ENCODE results near the gene ACIN1. TPM values are rescaled to one million over a fixed set of nuclear protein-coding genes. Genes with fewer than 3 reads are reported as not detected.

The ACIN1 gene
- 69.7 and 83.0 TPM in 2 replicates for total RNA-seq (2014; rRNA removed; shearing (Covaris generic))
- 68.6 and 75.8 TPM in 2 replicates for polyA plus RNA-seq (2015; cell fraction: cytosol; rRNA removed)
- 727 and 884 TPM in 2 replicates for polyA plus RNA-seq (2015; cell fraction: nucleus; rRNA removed)

GRCh38 chr14:23094666-23095195 lies at the start of gene ACIN1:
Gene ACIN1 (minus strand): TSS chr14:23095136. CDS start chr14:23095112, 24 bp downstream.
- in situ Hi-C loops (cut with HindIII; ENCODE audit: low pct_unique_long_range_greater_than_20kb, low sequenced_read_pairs), result no loop called here
- peak; percentile 87 for DNase-seq (ENCODE audit: low read depth, low spot score)

- no peak for DNase-seq (ENCODE audit: low read depth, low spot score)
- in situ Hi-C loops (cut with HindIII; ENCODE audit: low pct_unique_long_range_greater_than_20kb, low sequenced_read_pairs), result no loop called here
These were observed 49.0 kb upstream of the ACIN1 start for GRCh38 chr14:23143911-23144310.

- in situ Hi-C loops (cut with HindIII; ENCODE audit: low pct_unique_long_range_greater_than_20kb, low sequenced_read_pairs), result no loop called here
- DNase-seq (ENCODE audit: low read depth, low spot score), result no peak
These were observed 47.9 kb upstream of the ACIN1 start for GRCh38 chr14:23142826-23143225.

GRCh38 chr14:23141706-23142444 lies 46.9 kb upstream of the ACIN1 start:
- in situ Hi-C loops (cut with HindIII; ENCODE audit: low pct_unique_long_range_greater_than_20kb, low sequenced_read_pairs), result no loop called here
- DNase-seq (ENCODE audit: low read depth, low spot score), result peak; percentile 95

- no peak for DNase-seq (ENCODE audit: low read depth, low spot score)
- in situ Hi-C loops (cut with HindIII; ENCODE audit: low pct_unique_long_range_greater_than_20kb, low sequenced_read_pairs), result no loop called here
These were observed 45.4 kb upstream of the ACIN1 start for GRCh38 chr14:23140371-23140770.

- in situ Hi-C loops (cut with HindIII; ENCODE audit: low pct_unique_long_range_greater_than_20kb, low sequenced_read_pairs), result no loop called here
- DNase-seq (ENCODE audit: low read depth, low spot score), result no peak
These were observed 44.9 kb upstream of the ACIN1 start for GRCh38 chr14:23139874-23140273.

GRCh38 chr14:23137813-23138535 lies 43.0 kb upstream of the ACIN1 start:
- no peak for DNase-seq (ENCODE audit: low read depth, low spot score)
- in situ Hi-C loops (cut with HindIII; ENCODE audit: low pct_unique_long_range_greater_than_20kb, low sequenced_read_pairs), result no loop called here

- DNase-seq (ENCODE audit: low read depth, low spot score), result no peak
- in situ Hi-C loops (cut with HindIII; ENCODE audit: low pct_unique_long_range_greater_than_20kb, low sequenced_read_pairs), result no loop called here
These were observed 42.4 kb upstream of the ACIN1 start for GRCh38 chr14:23137192-23137812.

- no peak for DNase-seq (ENCODE audit: low read depth, low spot score)
- in situ Hi-C loops (cut with HindIII; ENCODE audit: low pct_unique_long_range_greater_than_20kb, low sequenced_read_pairs), result no loop called here
These were observed 41.7 kb upstream of the ACIN1 start for GRCh38 chr14:23136566-23137133.

- in situ Hi-C loops (cut with HindIII; ENCODE audit: low pct_unique_long_range_greater_than_20kb, low sequenced_read_pairs), result no loop called here
- DNase-seq (ENCODE audit: low read depth, low spot score), result no peak
These were observed 38.0 kb upstream of the ACIN1 start for GRCh38 chr14:23132970-23133369.

GRCh38 chr14:23131482-23131881 lies 36.5 kb upstream of the ACIN1 start:
- in situ Hi-C loops (cut with HindIII; ENCODE audit: low pct_unique_long_range_greater_than_20kb, low sequenced_read_pairs), result no loop called here
- DNase-seq (ENCODE audit: low read depth, low spot score), result no peak

GRCh38 chr14:23130871-23131270 lies 35.9 kb upstream of the ACIN1 start:
- in situ Hi-C loops (cut with HindIII; ENCODE audit: low pct_unique_long_range_greater_than_20kb, low sequenced_read_pairs), result no loop called here
- DNase-seq (ENCODE audit: low read depth, low spot score), result no peak

GRCh38 chr14:23129759-23130316 lies 34.9 kb upstream of the ACIN1 start:
- in situ Hi-C loops (cut with HindIII; ENCODE audit: low pct_unique_long_range_greater_than_20kb, low sequenced_read_pairs), result no loop called here
- DNase-seq (ENCODE audit: low read depth, low spot score), result no peak

GRCh38 chr14:23128969-23129758 lies 34.2 kb upstream of the ACIN1 start:
- no peak for DNase-seq (ENCODE audit: low read depth, low spot score)
- in situ Hi-C loops (cut with HindIII; ENCODE audit: low pct_unique_long_range_greater_than_20kb, low sequenced_read_pairs), result no loop called here

GRCh38 chr14:23127861-23128260 lies 32.9 kb upstream of the ACIN1 start:
- in situ Hi-C loops (cut with HindIII; ENCODE audit: low pct_unique_long_range_greater_than_20kb, low sequenced_read_pairs), result no loop called here
- DNase-seq (ENCODE audit: low read depth, low spot score), result no peak

- in situ Hi-C loops (cut with HindIII; ENCODE audit: low pct_unique_long_range_greater_than_20kb, low sequenced_read_pairs), result no loop called here
These were observed 31.8 kb upstream of the ACIN1 start for GRCh38 chr14:23126548-23127278.

More at GRCh38 chr14:23126548-23127278, 31.8 kb upstream of the ACIN1 start:
- no peak for DNase-seq (ENCODE audit: low read depth, low spot score)

Data from SK-MEL-5 (cell line).